ENCODE results near the gene CLEC16A.

The CLEC16A gene

GRCh38 chr16:10944249-10945064, at the start of gene CLEC16A:
Gene CLEC16A (plus strand): TSS chr16:10944564. CDS start chr16:10944718, 154 bp downstream.
- Histone ChIP-seq H4K20me1 (peaks cover 63% of the 10 kb centered on the region), H3K4me1 (peaks cover 82% of the 10 kb centered on the region), H3K27me3 (no peaks in the 10 kb centered on the region), H3K27ac (peak within 1 kb of the TSS; percentile 75), H3K4me2 (peak within 1 kb of the TSS; percentile 86), H3K4me3 (peak within 1 kb of the TSS; percentile 80), H3K9me3 (no peaks in the 10 kb centered on the region), H3K36me3 (no peaks in the 10 kb centered on the region), H3K9ac (peak within 1 kb of the TSS; percentile 85)
- TF ChIP-seq Cebpa-rat (IDR thresholded peaks at IDR 0.05): no peak

GRCh38 chr16:10895053-10895946, 49.1 kb upstream of the CLEC16A start:
- no peak for TF ChIP-seq Cebpa-rat (IDR thresholded peaks at IDR 0.05)
- Histone ChIP-seq H3K4me3 (no peak overlapping the region), H3K4me2 (peak overlapping the region; percentile 13; the same call in 1 of the 2 replicates), H3K36me3 (peaks cover 86% of the 10 kb centered on the region), H3K4me1 (peaks cover 68% of the 10 kb centered on the region), H3K27me3 (no peaks in the 10 kb centered on the region), H3K27ac (no peak overlapping the region), H4K20me1 (peaks cover 90% of the 10 kb centered on the region), H3K9ac (no peak overlapping the region), H3K9me3 (peaks cover 5% of the 10 kb centered on the region; the same call in 1 of the 2 replicates)

GRCh38 chr16:10896165-10896564, 48.2 kb upstream of the CLEC16A start:
- Histone ChIP-seq H3K36me3 (peaks cover 90% of the 10 kb centered on the region), H3K4me3 (no peak overlapping the region), H3K27me3 (no peaks in the 10 kb centered on the region), H3K4me1 (peaks cover 60% of the 10 kb centered on the region), H3K9ac (no peak overlapping the region), H3K27ac (peak overlapping the region; percentile 3; the same call in 1 of the 2 replicates), H3K4me2 (peak overlapping the region; percentile 13; the same call in 1 of the 2 replicates), H3K9me3 (peaks cover 5% of the 10 kb centered on the region; the same call in 1 of the 2 replicates), H4K20me1 (peaks cover 94% of the 10 kb centered on the region)
- no peak for TF ChIP-seq Cebpa-rat (IDR thresholded peaks at IDR 0.05)

- H4K20me1 ChIP-seq: peaks cover 100% of the 10 kb centered on the region
- H3K9ac ChIP-seq: no peak overlapping the region
- H3K27ac ChIP-seq: peak overlapping the region; percentile 3; the same call in 1 of the 2 replicates
- peaks cover 54% of the 10 kb centered on the region for H3K4me1 ChIP-seq
- peaks cover 95% of the 10 kb centered on the region for H3K36me3 ChIP-seq
- no peak overlapping the region for H3K4me3 ChIP-seq
- peak overlapping the region; percentile 13; the same call in 1 of the 2 replicates for H3K4me2 ChIP-seq
- H3K27me3 ChIP-seq: no peaks in the 10 kb centered on the region
- no peak for TF ChIP-seq Cebpa-rat (IDR thresholded peaks at IDR 0.05)
- peaks cover 5% of the 10 kb centered on the region; the same call in 1 of the 2 replicates for H3K9me3 ChIP-seq
Observed at GRCh38 chr16:10896723-10897122, 47.6 kb upstream of the CLEC16A start.

GRCh38 chr16:10897134-10897533, 47.2 kb upstream of the CLEC16A start:
- TF ChIP-seq Cebpa-rat (IDR thresholded peaks at IDR 0.05): no peak

GRCh38 chr16:10902999-10903398, 41.4 kb upstream of the CLEC16A start:
- H4K20me1 ChIP-seq: peaks cover 100% of the 10 kb centered on the region
- no peak overlapping the region for H3K4me3 ChIP-seq
- H3K36me3 ChIP-seq: peaks cover 100% of the 10 kb centered on the region
- H3K4me2 ChIP-seq: no peak overlapping the region
- H3K27me3 ChIP-seq: no peaks in the 10 kb centered on the region
- no peak overlapping the region for H3K9ac ChIP-seq
- no peak for TF ChIP-seq Cebpa-rat (IDR thresholded peaks at IDR 0.05)
- H3K9me3 ChIP-seq: peaks cover 13% of the 10 kb centered on the region
- H3K27ac ChIP-seq: no peak overlapping the region
- H3K4me1 ChIP-seq: peaks cover 4% of the 10 kb centered on the region; the same call in 1 of the 2 replicates

More at GRCh38 chr16:10897134-10897533, 47.2 kb upstream of the CLEC16A start:
- Histone ChIP-seq H3K9me3 (peaks cover under 1% of the 10 kb centered on the region; the same call in 1 of the 2 replicates), H3K4me1 (peaks cover 50% of the 10 kb centered on the region), H3K27me3 (no peaks in the 10 kb centered on the region), H3K36me3 (peaks cover 99% of the 10 kb centered on the region), H3K4me3 (no peak overlapping the region), H4K20me1 (peaks cover 100% of the 10 kb centered on the region), H3K4me2 (no peak overlapping the region), H3K27ac (no peak overlapping the region), H3K9ac (no peak overlapping the region)

- peaks cover 96% of the 10 kb centered on the region for H4K20me1 ChIP-seq
- no peak overlapping the region for H3K9ac ChIP-seq
- no peak overlapping the region for H3K27ac ChIP-seq
- no peak for TF ChIP-seq Cebpa-rat (IDR thresholded peaks at IDR 0.05)
- no peak overlapping the region for H3K4me3 ChIP-seq
- H3K4me1 ChIP-seq: peaks cover 36% of the 10 kb centered on the region
- H3K36me3 ChIP-seq: peaks cover 95% of the 10 kb centered on the region
- H3K9me3 ChIP-seq: peaks cover 17% of the 10 kb centered on the region
- H3K4me2 ChIP-seq: no peak overlapping the region
- H3K27me3 ChIP-seq: no peaks in the 10 kb centered on the region
Observed at GRCh38 chr16:10906482-10906881, 37.9 kb upstream of the CLEC16A start.

- H3K27ac ChIP-seq: no peak overlapping the region
- H3K27me3 ChIP-seq: no peaks in the 10 kb centered on the region
- peaks cover 95% of the 10 kb centered on the region for H3K36me3 ChIP-seq
- peaks cover 43% of the 10 kb centered on the region for H3K4me1 ChIP-seq
- H4K20me1 ChIP-seq: peaks cover 96% of the 10 kb centered on the region
- no peak overlapping the region for H3K9ac ChIP-seq
- H3K9me3 ChIP-seq: peaks cover 17% of the 10 kb centered on the region
- TF ChIP-seq Cebpa-rat (IDR thresholded peaks at IDR 0.05): no peak
- no peak overlapping the region for H3K4me2 ChIP-seq
- H3K4me3 ChIP-seq: no peak overlapping the region
Observed at GRCh38 chr16:10906914-10907756, 37.2 kb upstream of the CLEC16A start.

GRCh38 chr16:10907757-10908045, 36.7 kb upstream of the CLEC16A start:
- no peak for TF ChIP-seq Cebpa-rat (IDR thresholded peaks at IDR 0.05)
- H3K27ac ChIP-seq: no peak overlapping the region
- H3K4me1 ChIP-seq: peaks cover 48% of the 10 kb centered on the region
- H3K9me3 ChIP-seq: peaks cover 13% of the 10 kb centered on the region
- H3K36me3 ChIP-seq: peaks cover 90% of the 10 kb centered on the region
- no peaks in the 10 kb centered on the region for H3K27me3 ChIP-seq
- peaks cover 96% of the 10 kb centered on the region for H4K20me1 ChIP-seq
- H3K9ac ChIP-seq: no peak overlapping the region
- no peak overlapping the region for H3K4me2 ChIP-seq
- H3K4me3 ChIP-seq: no peak overlapping the region

Measured in BLaER1 (cell line).